GM18873 (cell line): Measurements from ENCODE around the gene MAST4.
"Not testable (repeated sequence)": the region's sequence is repeated elsewhere in the genome, so short reads cannot be mapped to it uniquely, and the experiment has no call there.

ENCODE experiments used
- ATAC-seq: cut with Tn5 transposase; IDR thresholded peaks from one replicate; pipeline ENCODE4 v1.9.1; 2021; ENCODE audit warnings: mild to moderate bottlenecking, moderate library complexity, moderate number of reproducible peaks; ENCODE audit not compliant: unreplicated experiment, low FRiP score

Gene MAST4

DNA sequence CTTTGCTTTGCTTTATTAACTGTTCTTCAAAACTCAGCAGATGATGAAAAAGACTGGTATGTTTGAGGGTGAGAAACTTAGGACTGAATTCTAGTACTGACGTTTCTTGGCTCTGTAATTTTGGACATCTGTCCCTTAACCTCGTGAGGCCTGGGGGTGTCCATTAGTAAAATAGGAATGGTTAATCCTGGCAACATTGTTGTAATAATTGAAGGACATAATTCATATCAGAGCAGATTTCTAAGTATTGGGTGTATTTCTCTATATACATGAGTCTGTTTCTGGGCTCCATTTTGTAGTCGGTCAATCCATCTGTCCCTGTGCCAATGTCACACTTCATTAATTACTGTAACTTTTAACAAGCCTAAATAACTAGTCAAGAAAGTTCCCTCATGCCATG, 206.7 kb downstream of the MAST4 start:
- no peak for ATAC-seq

DNA sequence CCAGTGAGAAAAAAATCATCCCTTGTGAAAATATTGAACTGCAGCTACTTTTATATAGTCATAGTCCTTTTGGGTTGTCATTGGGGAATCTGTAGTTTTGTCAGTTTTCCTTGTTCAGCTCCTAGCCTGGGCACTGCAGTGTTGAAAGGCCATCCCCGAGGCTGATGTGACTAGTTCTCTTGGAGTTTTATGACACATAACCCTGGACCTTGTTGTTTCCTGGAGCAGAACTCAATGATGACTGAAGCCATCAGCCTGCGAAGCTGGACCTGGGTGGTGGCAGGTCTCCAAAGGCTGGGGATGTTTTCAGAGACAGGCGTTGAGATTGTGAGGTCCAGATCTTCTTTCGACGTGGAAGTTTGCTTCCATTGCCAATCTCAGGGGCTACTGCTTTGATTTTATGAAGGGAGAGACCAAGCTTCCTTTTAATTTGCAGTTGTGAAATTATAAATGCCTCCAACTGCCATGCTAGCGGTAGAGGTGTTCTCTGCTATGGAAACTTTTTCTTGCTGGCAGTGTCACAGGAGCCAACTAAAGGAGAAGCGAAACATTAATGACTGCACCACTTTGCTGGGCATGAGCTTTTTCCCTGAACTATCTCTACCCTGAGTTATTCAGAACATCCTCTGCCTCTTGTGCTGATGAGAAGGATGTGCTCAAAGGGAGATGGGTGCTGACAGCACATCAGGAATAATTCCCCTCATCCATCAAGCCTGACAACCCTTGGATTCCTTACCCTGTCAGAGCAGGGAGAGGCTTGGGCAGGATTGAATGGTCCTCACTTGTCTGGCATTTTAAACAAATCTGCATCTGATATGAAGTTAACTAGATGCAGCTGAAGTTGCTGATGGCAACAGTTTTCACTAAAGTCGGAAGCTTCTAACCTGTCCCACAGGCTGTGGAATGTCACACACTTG, 209.6 kb downstream of the MAST4 start:
- ATAC-seq: no peak

DNA sequence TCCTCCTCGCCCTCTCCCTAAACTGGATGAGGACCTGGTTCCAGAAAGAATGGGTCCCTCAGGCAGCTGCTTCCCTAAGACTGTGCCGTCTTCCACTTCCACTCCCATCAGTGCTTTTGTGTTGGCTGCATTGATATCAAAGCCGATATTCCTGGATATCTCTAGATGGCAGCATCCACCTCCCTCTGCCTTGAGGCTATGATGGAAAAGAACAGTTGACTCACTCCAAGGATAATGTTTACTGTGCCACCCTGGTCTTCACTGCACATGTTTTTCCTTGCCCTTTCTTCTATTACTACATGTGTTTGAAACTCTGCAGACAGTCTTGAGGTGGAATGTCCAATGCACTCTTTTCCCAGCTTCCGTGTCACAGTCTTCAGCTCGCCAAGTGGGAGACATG, 211.6 kb downstream of the MAST4 start:
- ATAC-seq: no peak

DNA sequence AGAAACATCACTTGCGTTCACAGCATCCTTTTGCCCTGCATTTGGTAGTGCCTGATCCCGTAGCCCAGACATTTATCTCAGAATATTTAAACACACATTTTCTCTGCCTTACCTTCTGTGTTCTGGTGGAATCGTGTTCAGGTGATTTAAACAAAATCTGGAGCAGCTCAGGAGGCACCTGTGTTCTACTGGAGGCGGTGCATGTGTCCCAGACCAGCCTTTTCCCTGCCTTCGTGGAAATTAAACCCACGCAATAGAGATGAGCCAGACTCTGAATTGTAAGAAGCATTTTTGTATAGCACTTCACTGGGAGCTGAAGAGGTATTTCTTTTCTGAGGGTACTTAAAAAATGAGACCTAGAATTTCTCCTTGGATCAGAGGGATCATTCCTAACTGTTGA, 212.5 kb downstream of the MAST4 start:
- ATAC-seq: no peak

DNA sequence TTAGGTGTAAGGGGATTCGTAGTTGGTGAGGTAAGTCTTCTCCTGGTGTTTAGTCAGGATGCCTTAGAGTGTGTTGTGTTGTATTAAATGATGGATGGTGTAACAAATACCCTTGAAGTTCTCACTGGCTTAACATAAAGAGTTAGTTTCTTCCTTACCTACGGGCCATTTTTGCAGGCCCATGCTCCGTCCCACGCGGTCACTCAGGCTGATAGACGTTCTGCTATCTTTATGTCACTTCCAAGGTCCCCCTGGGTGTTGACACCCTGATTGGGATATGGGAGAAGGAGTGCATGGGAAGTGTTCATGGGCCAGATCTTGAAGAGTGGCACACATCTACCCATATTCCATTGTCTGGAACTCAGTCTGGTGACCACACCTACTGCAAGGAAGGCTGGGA, 214.0 kb downstream of the MAST4 start:
- no peak for ATAC-seq

DNA sequence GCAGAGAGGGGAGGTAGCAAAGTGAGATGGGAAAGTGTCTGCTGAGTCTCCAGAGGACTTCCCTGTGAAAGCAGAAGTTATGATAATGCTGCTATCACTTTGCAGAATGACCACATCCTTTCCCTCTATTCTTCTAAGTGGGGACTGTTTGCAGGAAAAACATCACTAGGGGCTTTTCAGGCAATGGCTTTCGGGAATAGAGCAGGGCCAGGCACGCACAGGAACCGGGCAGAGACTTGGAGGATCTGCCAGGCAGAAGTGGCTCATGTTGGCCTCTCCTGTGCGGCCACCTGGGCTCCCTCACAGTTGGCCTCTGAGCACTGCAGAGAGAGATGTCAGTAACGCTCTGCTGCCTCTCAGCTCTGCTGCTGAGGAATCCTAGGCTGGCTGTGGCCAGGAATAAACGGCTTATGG, 214.7 kb downstream of the MAST4 start:
- no peak for ATAC-seq

DNA sequence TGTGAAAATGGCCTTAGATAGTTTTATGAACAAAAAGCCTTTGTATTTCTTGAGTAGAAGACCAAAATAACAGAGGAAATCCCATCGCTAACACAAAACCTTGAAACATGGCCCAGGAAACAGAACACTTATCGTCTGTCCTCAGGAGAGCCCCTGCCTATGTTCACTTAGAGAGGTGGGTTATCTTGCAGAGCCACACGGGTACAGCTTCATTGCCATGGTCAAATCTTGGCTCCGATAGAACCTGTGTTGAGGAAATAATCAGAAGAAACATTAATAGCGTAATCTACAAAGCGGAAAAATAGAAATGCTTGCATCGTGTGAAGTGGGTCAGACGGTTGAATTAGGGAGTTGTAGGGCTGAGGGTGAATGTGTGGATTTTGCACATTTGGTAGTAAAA, 216.1 kb downstream of the MAST4 start:
- no peak for ATAC-seq

DNA sequence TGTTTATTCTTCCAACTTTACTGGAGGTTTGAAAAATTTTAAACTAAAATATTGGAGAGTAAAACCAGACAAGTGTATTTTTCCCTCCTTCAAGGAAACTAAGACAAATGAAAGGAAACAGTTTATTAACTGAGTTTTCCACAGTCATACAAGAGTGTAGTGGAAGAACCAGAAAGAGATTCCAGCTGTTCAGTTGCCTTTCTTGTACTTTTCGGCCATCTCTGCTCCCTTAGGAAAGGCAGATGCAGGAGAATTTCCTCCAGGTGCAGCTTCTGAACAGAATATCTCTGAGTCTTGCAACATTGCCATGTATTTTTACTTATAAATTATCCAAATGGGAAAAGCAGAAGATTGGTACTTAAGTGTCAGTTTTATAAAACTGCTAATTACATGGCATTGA, 217.1 kb downstream of the MAST4 start:
- no peak for ATAC-seq

DNA sequence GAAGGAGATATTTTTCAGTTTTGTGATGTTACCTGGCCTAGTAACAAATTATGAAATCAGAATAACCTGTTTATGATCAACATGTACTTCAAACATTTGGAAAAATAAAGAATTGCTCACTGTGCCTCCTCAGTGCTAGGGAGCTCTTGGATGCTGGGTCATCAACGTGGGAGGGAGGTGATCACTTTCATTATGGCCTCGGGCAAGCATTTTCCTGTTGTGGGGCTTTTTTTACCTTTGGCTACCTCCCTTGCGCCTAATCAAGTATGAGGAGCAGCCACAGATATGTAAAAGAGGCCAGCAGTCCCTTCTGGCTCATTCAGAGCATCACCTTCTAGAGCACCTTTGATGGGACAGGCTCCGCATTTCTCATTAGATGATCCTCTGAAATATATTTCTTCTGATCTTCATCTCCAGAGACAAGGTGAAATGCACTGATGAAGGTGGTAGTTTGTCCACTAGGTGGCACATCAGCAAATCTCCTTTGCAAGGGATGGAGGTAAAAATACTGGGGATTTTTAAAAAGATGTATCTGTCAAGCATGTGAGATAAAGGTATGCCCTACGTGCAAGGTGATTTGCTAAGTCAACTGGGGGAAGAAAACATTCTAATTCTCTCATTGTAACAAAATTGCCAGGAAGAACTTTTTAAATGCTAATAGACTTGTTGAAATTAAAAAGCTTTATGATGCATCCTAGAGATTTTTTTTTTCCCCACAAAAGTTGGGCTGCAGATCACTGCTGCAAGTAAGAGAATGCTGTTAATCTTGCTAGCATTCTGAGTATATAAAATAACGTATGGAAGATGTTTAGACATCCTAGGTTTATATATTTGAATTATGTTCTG, 218.2 kb downstream of the MAST4 start:
- peak; percentile 53 for ATAC-seq

DNA sequence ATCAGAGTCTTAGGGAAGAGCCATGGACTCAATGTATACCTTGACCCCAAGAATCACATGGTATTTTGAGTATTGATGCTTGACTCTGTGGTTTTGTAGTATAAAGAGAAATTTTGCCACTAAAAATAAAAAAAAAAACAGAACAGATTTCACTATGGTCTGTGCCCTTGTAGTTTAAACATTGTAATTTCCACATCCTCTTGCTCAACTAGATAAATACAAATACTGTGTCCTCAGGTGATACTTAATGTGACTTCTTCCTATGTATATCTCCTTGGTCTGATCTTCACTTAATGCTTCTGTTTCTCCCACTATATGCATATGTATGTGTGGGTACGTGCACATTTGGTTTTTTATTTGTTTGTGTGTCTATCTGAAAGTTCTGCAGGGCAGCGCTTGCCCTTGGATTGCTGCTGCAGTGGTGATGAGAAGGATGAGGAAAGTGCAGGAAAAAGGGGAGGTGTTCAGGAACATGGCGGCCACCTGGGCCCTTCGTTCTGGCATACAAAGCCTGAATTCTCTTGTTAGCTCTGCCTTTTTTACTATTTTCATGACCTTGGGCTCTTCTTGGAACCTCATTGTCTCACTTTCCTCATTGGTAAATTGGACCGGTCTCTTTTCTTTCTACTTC, 222.2 kb downstream of the MAST4 start:
- no peak for ATAC-seq

DNA sequence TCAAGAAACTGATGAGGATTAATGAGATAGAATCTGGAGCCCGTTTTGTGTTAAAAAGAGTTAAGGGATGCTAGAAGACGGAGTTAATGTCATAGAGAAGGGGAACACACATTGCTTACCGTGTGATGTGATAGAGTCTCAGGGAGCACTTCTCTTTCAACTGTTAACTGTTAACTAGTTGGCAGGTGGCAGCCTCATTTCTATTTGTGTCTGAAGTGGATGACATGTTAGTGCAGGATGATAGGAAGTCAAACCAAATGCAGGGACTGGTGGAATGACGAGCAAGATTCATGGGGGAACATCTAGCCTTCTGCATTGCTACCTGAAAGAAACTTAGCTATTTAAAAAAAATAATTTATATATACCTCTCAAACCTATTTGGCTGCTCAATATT, 222.7 kb downstream of the MAST4 start:
- ATAC-seq: no peak

DNA sequence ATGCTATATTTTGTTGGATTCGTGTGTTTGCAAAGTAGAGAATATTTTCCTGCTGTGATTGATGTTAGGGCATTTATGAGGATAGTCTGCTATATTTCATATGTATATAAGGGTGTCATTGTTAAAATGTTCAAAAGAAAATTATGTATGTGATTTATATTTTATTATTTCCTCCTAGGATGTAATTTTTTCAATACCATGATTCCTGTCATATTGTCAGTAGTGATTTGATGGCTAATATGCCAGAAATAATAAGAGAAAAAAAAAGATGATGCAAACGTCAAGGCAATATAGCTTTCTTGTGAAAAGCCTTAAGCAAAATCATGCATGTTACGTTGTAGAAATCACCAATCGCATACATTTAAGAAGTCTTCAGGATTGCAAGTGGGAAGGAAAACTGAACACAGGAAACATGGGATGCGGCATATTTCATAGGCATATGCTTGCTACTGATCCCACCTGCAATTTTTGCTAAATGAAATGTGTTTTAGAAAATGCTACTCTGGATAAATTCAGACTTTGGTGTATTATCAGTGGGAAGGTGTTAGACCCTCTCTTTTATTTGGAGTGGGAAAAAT, 224.5 kb downstream of the MAST4 start:
- ATAC-seq: no peak

DNA sequence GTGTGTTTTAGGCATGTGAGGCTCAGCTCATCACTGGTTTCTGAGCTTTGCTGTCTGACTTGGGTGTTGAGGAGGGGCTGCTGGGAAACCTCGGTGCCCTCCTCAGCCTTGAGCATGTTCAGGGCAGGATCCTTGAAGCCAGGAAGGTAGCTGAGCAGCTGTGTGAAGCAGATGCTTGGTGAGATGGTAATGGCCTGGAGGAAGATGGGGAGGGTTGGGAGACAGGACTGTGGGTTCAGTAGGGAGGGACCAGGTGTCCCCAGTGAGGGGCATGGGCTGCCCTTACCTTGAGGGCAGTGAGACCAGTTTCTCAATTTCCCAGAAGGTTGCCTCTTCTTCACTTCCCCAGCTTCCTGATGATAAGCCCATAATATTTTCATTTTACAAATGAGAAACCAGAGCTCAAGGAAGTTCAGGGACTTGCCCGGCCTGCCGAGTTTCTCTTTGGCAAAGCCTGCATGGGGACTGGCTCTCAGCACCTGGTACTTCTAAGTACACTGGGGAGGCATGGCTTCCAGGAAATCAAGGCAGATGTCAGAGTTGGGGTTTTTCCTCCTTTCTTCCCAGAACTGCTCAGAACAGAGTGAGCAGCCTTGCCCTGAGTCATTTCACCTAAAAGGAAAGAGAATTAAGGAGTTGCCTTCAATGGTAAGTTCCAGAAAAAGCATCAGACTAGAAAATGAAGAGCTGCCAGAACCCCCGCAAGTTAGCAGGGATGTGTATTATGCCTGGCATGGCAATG, 225.7 kb downstream of the MAST4 start:
- ATAC-seq: no peak

DNA sequence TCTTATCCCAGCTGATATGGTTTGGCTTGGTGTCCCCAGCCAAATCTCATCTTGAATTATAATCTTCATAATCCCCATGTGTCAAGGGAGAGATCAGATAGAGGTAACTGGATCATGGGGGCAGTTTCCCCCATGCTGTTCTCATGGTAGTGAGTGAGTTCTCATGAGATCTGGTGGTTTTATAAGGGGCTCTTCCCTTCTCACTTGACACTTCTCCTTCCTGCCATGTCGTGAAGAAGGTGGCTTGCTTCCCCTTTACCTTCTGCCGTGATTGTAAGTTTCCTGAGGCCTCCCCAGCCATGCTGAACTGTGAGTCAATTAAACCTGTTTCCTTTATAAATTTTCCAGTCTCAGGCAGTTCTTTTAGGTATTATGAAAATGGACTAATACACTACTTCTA, 226.7 kb downstream of the MAST4 start:
- not testable (repeated sequence) for ATAC-seq

DNA sequence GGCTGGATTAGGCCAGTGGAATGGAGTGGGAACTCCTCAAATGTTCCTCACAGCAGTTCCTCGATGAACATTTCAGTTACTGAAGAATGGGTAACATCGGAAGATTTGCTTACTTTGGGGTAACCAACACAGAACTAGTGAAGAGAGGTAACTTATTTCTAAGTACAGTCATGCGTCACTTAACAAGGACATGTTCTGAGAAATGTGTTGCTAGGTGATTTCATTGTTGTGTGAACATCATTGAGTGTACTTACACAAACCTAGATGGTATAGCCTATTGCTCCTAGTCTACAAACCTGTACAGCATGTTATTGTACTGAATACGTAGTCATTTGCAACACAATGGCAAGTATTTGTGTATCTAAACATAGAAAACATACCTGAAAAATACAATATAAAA, 228.3 kb downstream of the MAST4 start:
- no peak for ATAC-seq

DNA sequence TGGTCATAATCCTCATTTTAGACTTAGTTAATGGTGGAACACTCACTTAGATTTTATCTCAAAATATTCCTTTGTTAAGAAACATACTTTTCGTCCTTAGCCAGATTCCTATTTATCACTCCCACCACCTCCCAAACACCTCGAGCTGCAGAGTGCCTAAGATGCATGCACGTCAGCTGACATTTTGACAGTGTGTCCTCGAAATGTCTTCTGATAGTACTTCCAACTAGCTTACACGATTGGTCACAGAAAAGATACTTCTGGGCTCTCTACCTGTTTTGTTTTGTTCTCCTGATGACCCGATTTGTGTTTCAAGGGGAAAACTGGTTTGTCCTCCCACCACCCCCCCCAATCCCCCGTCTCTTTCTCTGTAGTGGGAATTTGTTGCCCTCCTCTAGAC, 230.1 kb downstream of the MAST4 start:
- ATAC-seq: no peak

DNA sequence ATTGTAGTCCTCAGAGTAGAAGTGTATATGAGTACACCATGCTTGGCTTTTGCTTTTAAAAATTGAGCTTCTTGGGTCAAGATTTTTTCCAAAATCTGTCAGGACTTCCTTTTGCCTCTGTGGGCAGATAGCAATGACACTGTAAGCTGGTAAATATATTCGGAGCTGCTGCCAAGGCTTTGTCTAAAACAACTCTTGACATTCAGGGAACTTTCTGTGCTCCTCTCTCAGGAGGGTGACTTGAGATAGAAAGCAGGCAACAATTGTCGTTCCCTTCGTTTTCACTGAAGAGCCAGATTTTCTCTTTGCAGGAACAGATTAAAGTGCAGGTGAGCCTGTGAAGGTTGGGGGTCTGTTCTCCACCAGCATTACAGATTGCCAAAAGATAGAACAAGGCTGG, 230.5 kb downstream of the MAST4 start:
- ATAC-seq: no peak

DNA sequence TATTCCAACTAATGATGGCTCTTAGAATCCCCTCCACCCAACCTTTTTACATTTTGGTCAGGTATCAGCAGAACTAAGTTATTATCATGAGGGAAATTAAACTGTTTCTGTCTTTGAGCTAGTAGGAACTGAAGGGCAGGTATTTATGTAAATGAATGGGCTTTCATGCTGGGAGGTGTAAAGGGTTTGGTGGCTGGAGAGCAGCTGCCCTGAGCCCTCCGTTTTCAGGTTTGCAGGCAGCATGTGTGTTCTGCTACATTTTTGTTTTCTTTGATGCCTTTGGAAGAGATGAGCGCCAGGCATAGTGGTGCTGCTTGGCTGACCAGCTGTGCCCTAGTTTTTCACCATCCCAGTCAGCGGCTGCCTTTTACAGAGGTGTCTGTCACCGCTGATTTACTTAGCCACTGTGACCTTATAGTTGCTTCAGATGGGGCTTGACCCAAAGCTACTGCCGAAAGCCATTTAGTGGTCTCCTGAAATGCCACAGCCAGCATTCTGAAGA, 231.9 kb downstream of the MAST4 start:
- no peak for ATAC-seq

DNA sequence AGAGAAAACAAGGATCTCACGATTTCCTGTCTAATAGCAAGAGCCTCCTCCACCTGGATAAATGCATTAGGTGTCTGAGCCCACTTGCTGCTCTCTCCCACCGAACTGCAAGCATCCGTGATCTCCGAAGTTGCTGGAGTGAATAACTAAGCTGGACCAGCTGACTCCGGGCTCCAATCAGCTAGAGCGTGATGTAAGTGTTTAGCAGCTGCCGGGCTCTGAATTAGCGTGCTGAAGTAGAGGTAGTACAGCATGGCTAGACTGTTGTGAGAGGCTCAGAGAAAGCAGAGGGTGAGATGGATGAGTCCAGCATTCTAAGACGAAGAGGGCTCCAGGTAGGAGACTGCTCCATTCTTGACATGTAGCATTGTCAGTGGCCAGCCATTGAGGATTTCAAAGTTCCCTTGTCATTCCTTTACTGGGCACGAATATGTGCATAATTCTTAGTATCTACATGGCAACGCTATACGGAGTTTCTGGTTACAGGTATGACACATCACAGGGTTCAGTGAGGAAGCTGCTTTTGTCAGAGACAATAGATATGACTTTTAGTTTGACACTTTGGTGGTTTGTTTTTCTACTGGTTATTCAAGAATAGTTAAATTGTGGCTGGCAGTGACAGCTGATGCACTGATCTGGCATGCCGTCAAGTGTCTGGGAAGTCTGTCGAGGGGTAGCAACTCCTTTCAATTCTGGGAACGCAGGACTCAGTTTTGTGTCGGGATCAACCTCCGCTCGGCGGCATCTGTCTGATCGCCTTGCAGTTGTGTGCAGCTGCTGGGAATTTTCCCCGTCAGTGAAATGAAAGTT, 232.6 kb downstream of the MAST4 start:
- peak; percentile 89 for ATAC-seq
